Cardiac fibroblast (primary cell): ENCODE measurements around the gene TMEM59L.
A peak's percentile ranks its signal among the peaks of the same experiment; 100 is the strongest.

Experiments used
- DNase-seq, 2 donors: peaks; one replicate each; pipeline versions ENCODE4 v3.0.0 to v3.0.0-alpha.2; 2010; ENCODE audit warnings: low read depth in 2 of 2
- H3K4me3 ChIP-seq, 2 donors: replicated peaks in 1 of 2; 1 replicate in 1 of 2; 2 replicates in 1 of 2; pipeline ENCODE4 v1.5.1; 2011; ENCODE audit warnings: low read depth in 2 of 2, low read length in 2 of 2, mild to moderate bottlenecking in 2 of 2, moderate library complexity in 1 of 2
- CTCF ChIP-seq: IDR thresholded peaks from one replicate; pipeline ENCODE4 v1.5.1; 2011; ENCODE audit warnings: low read depth, mild to moderate bottlenecking, low read length, inconsistent platforms

TMEM59L gene

GRCh38 chr19:18649371-18650020, 36.8 kb downstream of the TMEM59L start:
- DNase-seq: peak in 1 of 2 donors; percentile 59
- H3K4me3 ChIP-seq: no peak overlapping the region
- no peak for TF ChIP-seq CTCF

- H3K4me3 ChIP-seq: no peak overlapping the region
- TF ChIP-seq CTCF: no peak
- DNase-seq: peak; percentile 51 to 82
Observed at GRCh38 chr19:18650021-18650390, 37.3 kb downstream of the TMEM59L start.

- H3K4me3 ChIP-seq: no peak overlapping the region
- DNase-seq: peak; percentile 70 to 85
- TF ChIP-seq CTCF: no peak
Observed at GRCh38 chr19:18650468-18651041, 37.9 kb downstream of the TMEM59L start.

- TF ChIP-seq CTCF: no peak
- no peak overlapping the region for H3K4me3 ChIP-seq
- DNase-seq: no peak
Observed at GRCh38 chr19:18651300-18651699, 38.6 kb downstream of the TMEM59L start.

GRCh38 chr19:18651733-18652132, 39.1 kb downstream of the TMEM59L start:
- no peak for DNase-seq
- no peak overlapping the region for H3K4me3 ChIP-seq
- no peak for TF ChIP-seq CTCF

- DNase-seq: no peak
- no peak for TF ChIP-seq CTCF
- no peak overlapping the region for H3K4me3 ChIP-seq
Observed at GRCh38 chr19:18653853-18654252, 41.2 kb downstream of the TMEM59L start.

- no peak for DNase-seq
- no peak for TF ChIP-seq CTCF
- H3K4me3 ChIP-seq: no peak overlapping the region
Observed at GRCh38 chr19:18654469-18654868, 41.8 kb downstream of the TMEM59L start.
